ENCODE data around the gene INTS7.
"Not testable (repeated sequence)": the region's sequence is repeated elsewhere in the genome, so short reads cannot be mapped to it uniquely, and the experiment has no call there.

GRCh38 chr1:211954028-211954427 lies 81.3 kb downstream of the INTS7 start:
- TF ChIP-seq CTCF (IDR thresholded peaks at IDR 0.05); REST (IDR thresholded peaks at IDR 0.05; ENCODE audit: insufficient read depth in 1 of 2, low read depth in 2 of 2, low read length in 1 of 2); POLR2AphosphoS5 (IDR thresholded peaks at IDR 0.05; ENCODE audit: low read depth, low read length): not testable (repeated sequence)
